NB4 (cell line): Measurements from ENCODE around the gene THSD7A.

Experiments used
- DNase-seq: peaks from one replicate; pipeline ENCODE4 v3.0.0; 2010; ENCODE audit warnings: low read depth
- H3K4me3 ChIP-seq: one replicate; pipeline ENCODE4 v1.5.1; 2011; ENCODE audit warnings: mild to moderate bottlenecking, low read depth, low read length, moderate library complexity
- MYC ChIP-seq: IDR thresholded peaks from 2 replicates; pipeline ENCODE4 v1.6.1; 2011; ENCODE audit warnings: low read depth, low read length
- POLR2A ChIP-seq: IDR thresholded peaks from 2 replicates; pipeline ENCODE4 v1.6.1; 2011; ENCODE audit warnings: mild to moderate bottlenecking; ENCODE audit not compliant: insufficient read length; ENCODE audit errors: extremely low read depth
- TF ChIP-seq, protein P1 (sequence below): IDR thresholded peaks from one replicate; pipeline ENCODE4 v1.5.1; 2012; ENCODE audit warnings: low read depth, low read length
- TF ChIP-seq, protein P2 (sequence below): IDR thresholded peaks from 2 replicates; pipeline ENCODE4 v1.6.1; 2011; ENCODE audit warnings: low read depth, low read length

THSD7A gene

DNA sequence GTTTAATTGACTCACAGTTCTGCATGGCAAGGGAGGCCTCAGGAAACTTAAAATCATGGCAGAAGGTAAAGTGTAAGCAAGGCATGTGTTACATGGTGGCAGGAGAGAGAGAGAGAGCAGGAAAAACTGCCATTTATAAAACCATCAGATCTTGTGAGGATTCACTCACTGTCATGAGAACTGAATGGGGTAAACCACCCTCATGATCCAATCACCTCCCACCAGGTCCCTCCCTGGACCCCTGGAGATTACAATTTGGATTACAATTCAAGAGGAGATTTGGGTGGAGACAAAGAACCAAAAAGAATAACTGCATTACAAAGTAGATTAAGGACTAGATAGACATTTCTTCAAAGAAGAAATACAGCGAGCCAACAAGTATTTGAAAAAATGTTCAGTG, 324.1 kb downstream of the THSD7A start:
- no peak overlapping the region for H3K4me3 ChIP-seq
- no peak for DNase-seq
- TF ChIP-seq, protein P1, sequence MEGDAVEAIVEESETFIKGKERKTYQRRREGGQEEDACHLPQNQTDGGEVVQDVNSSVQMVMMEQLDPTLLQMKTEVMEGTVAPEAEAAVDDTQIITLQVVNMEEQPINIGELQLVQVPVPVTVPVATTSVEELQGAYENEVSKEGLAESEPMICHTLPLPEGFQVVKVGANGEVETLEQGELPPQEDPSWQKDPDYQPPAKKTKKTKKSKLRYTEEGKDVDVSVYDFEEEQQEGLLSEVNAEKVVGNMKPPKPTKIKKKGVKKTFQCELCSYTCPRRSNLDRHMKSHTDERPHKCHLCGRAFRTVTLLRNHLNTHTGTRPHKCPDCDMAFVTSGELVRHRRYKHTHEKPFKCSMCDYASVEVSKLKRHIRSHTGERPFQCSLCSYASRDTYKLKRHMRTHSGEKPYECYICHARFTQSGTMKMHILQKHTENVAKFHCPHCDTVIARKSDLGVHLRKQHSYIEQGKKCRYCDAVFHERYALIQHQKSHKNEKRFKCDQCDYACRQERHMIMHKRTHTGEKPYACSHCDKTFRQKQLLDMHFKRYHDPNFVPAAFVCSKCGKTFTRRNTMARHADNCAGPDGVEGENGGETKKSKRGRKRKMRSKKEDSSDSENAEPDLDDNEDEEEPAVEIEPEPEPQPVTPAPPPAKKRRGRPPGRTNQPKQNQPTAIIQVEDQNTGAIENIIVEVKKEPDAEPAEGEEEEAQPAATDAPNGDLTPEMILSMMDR: no peak
- no peak for TF ChIP-seq POLR2A
- TF ChIP-seq MYC: no peak
- TF ChIP-seq, protein P2, sequence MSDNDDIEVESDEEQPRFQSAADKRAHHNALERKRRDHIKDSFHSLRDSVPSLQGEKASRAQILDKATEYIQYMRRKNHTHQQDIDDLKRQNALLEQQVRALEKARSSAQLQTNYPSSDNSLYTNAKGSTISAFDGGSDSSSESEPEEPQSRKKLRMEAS: no peak

DNA sequence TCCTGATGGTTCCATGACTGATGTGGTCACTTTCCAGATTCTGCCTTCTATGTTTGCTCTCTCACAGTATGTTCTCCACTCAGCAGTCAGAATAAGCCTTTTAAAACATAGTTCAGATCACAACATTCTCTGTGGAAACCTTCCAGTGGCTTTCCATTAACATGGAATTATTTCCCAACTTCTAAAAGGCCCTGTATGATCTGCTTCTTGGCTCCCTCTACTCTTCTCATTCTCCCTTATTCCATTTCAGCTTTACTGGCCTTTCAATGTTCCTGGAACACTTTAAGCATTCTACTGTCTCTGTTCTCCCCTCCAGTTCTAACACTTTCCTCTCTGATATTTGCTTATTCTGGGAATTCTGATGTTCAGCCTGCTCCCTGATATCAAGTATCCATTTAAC, 325.6 kb downstream of the THSD7A start:
- no peak for DNase-seq
- H3K4me3 ChIP-seq: no peak overlapping the region
- TF ChIP-seq MYC (no peak), POLR2A (no peak)
- TF ChIP-seq, protein P2: no peak
- TF ChIP-seq, protein P1: no peak

DNA sequence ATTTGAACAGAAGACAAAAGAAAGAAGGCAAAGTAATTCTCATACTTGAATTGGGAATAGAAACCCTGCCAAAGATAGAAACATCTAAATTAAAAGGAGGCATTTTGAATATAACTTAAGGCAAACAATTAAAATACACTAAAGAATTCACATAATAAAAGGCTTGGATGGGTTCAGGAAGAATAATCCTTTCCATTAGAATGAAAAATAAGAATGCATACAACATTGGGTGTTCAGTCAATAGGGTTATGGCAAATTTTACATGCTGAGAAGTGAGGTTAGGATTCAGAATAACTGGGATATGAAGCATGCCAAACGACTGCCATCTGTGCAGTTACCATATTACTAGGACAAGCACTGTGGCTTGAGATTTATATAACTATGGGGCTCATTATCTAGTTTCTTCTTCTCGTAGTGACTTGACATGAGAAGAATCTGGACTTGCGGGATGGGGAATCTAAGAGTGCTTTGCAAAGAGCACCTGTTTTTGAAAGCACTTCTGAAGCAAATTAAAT, 326.5 kb downstream of the THSD7A start:
- TF ChIP-seq, protein P1: no peak
- TF ChIP-seq, protein P2: no peak
- TF ChIP-seq MYC (no peak), POLR2A (no peak)
- no peak for DNase-seq

DNA sequence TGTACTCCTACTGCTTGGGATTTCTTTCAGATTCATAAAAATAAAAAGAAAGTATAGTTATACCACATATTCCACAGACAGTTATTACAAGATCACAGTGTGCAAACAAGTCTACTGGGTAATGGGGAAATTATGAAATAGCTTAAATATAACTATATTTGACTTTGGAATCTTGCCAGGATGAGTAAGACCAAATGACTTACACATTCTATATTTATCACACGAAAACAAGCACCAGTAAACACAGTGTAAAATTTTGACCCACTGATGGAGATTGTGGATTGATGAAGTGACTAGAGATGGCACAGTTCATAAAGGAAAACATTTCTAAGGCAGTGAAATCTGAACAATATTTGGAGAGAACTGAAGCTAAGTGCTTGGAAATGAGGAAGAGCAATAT, 339.7 kb downstream of the THSD7A start:
- H3K4me3 ChIP-seq: no peak overlapping the region
- TF ChIP-seq MYC (no peak), POLR2A (no peak)
- TF ChIP-seq, protein P1: no peak
- TF ChIP-seq, protein P2: no peak
- peak; percentile 44 for DNase-seq

More for the DNA sequence above, 326.5 kb downstream of the THSD7A start:
- H3K4me3 ChIP-seq: no peak overlapping the region

DNA sequence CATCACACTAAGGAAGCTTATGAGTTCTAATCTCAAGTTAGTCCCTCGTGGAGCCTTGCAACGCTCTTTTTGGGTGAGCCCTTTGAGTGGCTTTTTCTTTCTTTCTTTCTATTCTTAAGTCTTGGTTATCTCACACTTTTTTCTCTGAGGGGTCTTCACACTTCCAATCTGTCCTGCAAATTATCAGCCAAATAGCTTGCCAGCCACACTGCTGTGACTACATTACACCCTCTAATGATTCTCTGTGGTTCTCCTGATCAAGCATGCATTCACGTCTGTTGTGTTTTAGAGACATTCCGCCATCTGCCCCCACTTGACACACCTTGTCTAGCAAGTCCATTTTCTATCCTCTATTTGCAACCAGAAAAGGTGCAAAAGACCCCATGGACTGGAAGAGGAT, 340.2 kb downstream of the THSD7A start:
- TF ChIP-seq, protein P2: no peak
- TF ChIP-seq POLR2A (no peak), MYC (no peak)
- TF ChIP-seq, protein P1: no peak
- H3K4me3 ChIP-seq: no peak overlapping the region
- no peak for DNase-seq

DNA sequence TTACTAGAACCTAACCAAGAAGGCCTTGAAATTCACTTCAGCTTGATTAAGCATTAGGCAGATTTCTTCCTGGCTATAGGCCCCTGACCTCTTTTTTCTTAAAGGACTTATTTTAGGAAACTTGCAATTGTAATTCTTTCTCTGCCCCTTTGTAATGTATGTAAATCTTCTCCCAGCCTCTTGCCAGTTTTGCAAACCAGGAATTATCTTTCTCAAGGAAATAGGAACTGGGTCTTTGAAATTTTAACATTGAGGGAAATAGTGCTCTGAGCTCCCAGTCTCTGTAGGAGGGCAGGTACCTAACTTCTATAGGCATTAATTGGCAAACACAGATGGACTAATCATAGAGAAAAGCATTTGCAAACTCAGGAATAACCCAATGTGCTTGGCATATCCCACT, 342.7 kb downstream of the THSD7A start:
- TF ChIP-seq, protein P2: no peak
- TF ChIP-seq POLR2A (no peak), MYC (no peak)
- TF ChIP-seq, protein P1: no peak
- H3K4me3 ChIP-seq: no peak overlapping the region

More for the DNA sequence above, 342.7 kb downstream of the THSD7A start:
- no peak for DNase-seq
